T-helper 2 cell (primary cell): Measurements from ENCODE around the gene LRRTM2.
"Not testable (repeated sequence)": the region's sequence is repeated elsewhere in the genome, so short reads cannot be mapped to it uniquely, and the experiment has no call there.

Experiments used
- DNase-seq, 5 experiments: peaks; one replicate each; pipeline versions ENCODE4 v3.0.0 to v3.0.0-alpha.2; 2012 to 2022

The LRRTM2 gene

DNA sequence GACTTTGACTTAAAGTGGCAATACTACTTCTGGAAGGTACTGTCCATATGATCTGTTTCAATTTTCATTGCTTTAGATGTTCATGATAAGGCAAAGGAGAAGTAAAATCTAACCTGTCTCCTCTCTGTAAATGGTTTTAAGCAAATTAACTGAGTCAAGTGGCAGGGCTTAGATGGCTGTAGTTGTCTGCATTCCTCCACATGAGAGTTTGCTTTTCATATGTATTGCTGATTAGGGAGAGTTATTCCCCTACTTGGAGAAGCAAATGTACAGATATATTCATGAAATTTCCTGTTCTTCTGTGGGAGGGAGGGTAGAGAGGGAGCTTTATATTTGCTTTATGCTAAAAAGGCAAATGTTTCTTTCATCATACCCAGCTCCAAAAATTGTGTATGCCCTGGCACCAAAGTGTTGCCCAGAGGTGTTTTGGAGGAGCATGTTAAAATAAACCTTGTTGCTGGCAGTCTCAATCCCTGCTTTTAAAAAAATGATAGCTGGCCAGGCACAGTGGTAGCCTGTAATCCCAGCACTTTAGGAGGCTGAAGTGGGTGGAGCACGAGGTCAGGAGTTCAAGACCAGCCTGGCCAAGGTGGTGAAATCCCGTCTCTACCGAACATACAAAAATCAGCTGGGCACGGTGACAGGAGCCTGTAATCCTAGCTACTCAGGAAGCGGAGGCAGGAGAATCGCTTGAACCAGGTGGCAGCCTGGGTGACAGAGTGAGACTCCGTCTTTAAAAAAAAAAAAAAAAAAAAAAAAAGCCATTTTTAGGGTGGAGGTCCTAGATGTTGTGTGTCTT is 3.5 kb upstream of the LRRTM2 start:
- DNase-seq = no peak

DNA sequence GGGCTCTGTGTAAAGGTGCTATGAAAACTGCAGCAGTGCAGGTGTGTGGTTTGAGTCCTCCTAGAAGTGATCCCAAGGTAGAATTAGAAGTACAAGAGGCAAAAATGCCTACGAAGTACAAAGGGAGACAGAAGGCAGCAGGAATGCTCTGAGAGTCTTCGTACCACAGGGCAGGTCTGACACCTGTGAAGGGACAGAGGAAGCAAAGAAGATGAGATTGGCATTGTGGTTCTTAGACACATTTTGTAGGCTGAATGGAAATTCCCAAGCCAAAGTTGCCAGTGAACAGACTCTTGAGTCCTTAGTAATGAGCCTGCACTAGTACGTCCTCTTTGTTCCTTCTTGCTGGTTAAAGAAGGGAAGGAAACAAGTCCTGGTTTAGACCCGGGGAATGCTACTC is 1.7 kb upstream of the LRRTM2 start:
- no peak for DNase-seq

DNA sequence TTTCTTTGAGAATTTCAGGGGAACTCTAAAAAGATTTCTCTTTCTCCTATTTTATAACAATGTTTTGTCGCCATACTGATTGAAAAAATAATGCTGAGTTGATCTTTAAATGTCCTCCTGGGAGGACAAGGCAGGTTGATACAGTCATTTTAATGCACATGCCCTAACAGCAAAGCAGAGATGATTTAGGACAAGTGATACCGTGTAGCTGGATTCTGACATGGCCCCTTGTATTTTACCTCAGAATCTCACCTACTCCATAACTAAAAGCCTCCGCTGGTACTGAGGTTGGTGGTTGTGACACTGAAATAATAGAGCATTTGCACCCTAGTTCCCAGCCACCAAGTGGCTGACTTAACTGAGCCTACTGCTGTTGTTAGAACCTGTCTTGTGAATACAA is 811 bp upstream of the LRRTM2 start:
- DNase-seq = no peak

DNA sequence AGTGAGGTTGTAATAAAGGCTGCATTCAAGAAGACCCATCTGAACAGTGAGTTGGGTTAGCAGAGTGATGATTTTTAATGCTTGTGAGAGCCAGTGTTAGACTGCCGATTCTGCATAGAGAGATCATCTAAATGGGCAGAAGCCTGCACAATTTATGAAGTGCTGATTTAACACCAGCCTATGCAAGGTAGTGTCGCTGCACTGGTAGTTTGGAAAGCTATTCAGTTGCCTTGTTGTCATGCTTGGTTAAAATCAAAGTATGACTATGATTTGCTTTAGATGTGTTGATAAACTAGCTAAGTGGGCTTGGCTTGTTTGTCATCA is 379 bp upstream of the LRRTM2 start:
- DNase-seq = peak in 1 of 5 experiments; percentile 45

DNA sequence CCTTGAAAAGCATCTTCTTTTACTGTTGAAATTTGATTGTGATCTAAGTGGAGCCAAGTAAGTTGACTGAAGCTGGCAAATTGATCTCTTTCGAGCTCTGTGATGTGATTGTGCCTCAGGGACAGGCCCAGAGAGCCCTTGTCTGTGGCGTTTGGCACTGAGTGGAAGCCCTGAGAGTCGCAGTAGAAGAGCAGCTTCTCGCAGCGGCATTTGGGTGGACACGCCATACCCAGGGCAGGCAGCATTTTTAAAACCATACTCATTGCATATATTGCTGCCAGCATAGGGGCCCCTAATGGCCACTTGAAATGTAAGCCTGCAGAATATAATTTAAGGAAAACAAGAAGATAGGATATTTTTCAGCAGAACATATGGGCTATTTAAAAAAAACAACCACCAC is 894 bp downstream of the LRRTM2 start:
- DNase-seq = no peak

DNA sequence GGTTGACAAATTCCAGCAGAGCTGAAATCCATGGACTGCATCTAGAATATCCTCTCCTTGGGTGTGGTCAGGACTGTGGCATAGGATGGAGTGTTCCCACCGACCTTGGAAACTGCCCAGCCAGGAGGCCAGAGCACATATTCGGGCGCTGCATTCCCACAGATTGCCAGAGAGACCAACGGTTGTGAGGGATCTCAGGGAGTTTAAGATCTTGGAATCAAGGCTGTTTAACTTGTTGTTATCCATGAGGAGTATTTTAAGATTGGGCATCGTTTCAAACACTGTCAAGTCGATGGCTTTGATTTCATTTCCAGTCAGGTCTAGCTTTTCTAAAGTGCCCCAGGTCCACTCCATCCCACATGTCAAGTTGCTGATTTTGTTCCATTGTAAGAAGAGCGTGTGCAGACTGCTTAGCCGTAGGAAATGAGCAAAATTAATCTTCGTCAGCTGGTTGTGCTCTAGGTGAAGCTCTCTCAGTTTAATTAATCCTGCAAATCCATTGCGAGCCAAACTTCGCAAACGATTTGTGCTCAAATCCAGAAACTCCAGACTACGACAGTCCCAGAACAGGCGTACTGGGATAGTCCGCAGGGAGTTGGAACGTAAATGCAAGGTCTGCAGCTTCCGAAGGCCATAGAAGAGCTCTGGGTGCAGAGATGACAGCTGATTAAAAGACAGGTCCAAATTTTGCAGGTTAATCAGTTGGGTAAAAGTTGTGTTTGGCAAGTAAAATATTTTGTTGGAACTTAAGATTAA is 1.5 kb downstream of the LRRTM2 start:
- no peak for DNase-seq

DNA sequence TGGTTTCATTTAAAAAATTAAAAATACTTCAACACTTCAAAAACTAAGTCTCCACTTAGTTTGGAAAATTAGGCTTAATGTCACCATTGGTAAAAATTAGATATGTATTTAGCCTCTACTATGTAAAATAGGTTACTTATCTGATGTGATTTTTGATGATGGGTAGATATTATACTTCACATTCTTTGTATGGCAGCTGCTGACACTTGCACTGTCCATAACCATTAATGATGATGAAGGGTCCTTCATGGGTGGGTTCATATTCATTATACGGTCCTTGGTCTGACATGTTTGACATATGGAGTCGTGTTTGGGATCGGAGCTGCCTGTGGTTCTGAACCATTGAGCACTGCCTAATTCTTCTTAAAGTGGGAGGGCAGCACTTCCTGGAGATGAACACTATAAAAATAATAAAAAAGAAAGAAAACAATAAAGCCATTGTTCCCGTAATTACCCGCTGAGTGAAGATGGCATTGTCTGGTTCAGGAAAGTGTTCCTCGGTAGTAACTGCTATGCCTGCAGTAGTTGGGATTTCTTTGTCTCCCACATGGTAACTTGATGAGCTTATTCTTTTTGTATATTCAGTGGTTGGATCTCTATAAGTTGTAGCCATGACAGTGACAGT is 2.2 kb downstream of the LRRTM2 start:
- no peak for DNase-seq

DNA sequence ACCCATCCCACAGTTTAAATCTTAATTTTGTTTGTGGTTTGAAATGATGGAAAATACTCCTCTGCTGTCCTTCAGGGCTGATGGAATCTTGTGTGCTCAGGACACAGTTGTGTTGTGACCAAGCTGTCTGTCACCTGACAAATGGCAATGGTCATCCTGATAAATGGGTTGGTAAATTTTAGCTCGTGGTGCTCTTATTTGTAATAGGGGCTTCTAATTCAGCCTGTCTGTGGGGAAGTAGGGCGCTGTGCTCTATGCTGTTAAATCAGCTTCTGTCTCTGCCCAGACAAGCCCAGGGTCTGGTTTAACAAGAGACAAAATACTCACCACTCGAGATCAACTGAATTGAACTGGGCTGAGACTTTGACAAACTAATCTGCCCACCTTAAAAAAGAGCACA is 4.5 kb downstream of the LRRTM2 start:
- no peak for DNase-seq

DNA sequence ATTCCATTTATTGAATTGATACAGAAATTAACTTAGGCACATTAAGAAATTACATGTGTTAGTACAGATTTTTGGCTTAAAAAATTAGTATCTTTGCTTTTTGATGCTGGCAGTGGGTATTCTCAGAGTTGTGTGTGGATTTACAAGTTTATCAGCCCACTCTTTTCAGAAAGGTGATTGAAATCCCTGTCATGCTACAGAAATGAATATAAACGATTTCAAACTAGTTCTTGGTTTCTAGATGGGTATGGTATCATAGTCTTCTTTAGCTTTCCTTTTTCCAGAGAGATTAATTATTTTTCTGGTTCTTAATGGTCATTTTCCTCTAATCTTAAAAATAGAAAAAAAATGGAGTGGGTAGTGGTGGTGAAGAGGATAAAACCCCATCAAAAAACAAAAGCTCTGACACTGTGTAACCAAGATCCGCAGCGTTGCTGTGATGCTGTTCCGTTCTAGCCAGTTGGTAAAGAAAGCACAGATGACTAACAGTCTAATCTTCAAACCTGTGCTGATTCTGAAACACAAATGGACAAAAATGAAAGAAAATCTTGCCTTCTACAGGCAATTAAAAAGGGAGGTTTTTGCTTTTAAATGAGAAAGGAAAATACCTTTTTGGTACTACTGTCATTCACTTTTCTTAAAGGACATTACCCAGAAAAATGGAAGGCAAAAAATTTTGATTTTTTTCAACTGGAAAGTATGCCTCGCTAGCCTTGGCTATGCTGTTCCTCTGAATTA is 5.2 kb downstream of the LRRTM2 start:
- peak in 1 of 5 experiments; percentile 73 for DNase-seq

DNA sequence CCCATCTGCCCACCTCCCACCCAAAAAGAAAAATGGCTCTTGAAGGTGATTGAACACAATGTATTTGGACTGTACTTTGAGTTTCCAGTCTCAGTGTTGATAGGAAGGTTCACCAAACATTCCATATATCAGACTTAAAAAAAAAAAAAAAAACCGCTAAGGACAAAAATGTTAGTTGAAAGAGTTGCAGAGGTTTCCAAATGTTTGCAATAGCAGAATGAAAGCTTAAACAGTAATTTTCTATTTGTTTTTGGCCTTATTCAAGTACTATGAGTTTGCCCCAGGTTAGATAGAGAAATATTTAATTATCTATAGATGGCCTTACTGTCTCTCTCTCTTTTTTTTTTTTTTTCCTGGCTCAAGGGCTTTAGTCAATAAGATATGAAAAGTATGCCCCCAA is 6.1 kb downstream of the LRRTM2 start:
- no peak for DNase-seq

DNA sequence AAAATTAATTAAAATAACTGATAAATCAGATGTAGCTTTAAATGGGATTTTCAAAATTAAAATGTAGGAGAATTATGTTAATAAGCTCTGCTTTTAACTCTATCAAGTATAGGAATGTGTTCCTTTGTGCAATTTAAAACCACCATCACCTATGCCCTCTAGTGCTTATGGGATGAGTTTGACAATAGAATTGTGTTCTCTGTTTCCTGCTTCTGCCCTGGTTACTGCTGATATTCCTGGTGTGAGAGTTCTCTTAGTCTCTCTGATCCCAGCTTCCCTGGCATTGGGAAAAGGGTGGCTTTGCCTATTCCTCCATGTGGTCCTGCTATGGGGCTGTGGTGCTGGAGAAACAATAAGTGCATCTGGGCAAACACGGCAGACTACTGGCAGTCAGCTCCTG is 8.1 kb downstream of the LRRTM2 start:
- DNase-seq = no peak

DNA sequence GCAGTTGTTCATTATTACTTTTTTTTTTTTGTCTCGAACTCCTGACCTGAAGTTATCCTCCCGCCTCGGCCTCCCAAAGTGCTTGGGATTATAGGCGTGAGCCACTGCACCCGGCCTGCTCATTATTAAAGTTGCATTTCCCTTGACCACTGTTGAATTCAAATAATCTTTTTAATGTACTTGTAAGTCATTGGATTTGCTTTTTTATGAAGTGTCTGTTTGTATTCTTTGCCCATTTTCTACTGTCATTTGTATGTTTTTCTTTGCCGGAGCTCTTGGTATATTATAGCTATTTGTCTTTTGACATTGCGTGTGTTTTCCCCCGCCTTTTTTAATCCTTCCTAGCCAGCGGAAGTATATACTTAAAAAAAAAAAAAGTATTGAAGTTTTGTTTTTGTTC is 22.0 kb downstream of the LRRTM2 start:
- peak in 1 of 5 experiments; percentile 43 for DNase-seq

DNA sequence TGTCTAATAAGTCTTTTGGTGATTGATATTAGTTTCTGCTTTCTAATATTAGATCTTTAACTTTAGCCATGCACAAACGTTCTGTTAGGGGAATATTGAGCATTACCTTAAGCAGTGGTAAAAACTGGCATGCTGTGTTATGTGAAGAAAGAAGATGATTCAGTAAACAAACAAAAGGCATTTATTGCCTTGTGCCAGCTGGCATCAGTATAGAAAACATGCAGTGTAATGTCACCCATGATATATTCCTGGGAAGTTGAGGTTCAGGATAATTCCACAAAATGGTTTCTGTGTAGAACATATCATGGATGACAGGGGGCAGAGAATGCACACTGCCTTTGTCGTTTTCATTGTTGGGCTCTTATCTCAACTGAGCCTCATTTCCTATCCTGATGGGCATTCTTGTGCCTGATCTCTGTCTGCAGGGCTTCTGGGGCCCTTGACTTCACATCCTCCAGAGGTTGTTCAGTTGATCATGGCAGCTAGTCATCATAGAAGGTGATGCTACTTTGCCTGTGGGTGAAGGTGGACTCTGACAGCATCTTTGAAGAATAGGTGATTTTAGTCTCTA is 24.2 kb downstream of the LRRTM2 start:
- no peak for DNase-seq

DNA sequence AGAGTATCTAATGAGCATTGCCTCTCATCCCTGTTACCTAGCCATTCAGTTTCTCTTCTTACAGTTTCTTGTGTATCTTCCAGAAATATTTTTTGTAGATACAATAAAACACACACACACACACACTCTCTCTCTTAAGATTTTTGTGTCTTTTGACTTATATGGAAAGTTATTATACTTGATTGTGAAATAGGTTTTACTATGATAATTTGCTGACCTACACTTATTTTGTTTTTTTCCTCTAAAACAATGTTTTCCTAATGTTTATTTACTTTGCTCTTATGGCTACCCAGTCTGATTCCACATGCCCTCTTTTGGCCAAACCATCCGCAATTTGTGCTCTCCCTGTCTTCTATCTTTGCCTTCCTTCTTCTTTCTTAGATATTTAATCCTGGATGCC is 25.3 kb downstream of the LRRTM2 start:
- DNase-seq = no peak

DNA sequence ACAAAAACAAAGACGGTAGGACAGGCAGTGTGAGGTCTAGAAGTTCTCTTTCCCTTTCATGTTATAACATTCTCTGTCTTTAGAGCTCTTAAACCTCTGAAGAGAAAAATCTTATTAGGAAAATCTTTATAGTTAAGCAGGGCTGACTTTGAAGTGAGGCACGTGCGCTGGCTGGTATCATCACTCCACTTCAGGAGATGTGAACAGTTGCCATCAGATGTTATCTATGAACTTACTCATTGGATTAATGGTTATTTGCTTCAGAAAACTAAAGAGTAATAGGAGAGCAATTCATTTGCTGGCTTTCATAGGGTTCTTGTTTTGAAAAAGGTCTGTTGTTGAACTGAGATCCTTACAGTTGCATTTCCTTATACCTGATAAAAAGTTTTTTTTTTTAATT is 25.7 kb downstream of the LRRTM2 start:
- DNase-seq = no peak

DNA sequence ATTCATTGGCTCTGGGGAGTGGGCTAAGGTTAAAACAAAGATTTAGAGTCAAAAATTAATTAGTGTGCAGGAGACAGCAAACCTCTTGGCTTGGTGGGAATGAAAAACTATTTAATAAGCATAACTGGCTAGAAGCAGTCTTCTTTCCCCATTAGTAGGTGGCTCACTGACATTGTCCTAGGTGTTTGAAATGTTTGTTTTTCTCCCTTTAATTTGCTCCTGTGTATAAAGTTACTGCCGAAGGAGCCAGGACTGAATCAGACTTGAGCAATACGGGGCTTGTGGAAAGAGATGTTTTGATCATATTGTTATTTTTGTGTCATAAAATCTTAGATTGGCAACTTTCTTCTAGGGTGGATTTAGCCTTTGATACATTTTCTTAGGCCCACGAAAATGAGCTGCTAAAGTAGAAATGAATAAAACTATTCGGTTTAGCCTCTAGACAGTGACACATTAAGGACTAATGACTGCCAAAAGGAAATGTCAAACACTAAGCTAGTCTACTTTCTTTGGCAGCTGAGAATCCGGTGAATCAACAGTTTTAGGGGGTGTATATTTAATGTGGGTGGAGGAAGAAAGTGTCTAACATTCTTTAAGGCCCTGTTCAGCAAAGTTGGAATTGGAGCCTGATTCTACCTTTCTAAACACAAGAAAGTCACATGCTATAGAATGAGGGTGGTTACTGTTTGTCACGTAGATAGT is 30.2 kb downstream of the LRRTM2 start:
- no peak for DNase-seq

DNA sequence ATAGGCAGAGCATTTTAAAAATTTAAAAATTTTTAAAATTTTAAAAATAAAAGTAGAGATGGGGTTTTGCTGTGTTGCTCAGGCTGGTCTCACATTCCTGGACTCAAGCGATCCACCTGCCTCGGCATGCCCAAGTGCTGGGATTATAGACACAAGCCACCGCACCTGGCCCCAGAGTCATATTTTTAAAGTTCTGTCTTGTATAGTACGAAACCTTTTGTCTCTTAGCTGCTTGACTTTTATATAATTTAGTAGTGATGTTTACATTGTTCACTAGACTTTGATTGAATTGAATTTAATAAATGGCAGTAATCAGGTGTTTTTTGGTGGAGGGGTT is 31.0 kb downstream of the LRRTM2 start:
- no peak for DNase-seq

DNA sequence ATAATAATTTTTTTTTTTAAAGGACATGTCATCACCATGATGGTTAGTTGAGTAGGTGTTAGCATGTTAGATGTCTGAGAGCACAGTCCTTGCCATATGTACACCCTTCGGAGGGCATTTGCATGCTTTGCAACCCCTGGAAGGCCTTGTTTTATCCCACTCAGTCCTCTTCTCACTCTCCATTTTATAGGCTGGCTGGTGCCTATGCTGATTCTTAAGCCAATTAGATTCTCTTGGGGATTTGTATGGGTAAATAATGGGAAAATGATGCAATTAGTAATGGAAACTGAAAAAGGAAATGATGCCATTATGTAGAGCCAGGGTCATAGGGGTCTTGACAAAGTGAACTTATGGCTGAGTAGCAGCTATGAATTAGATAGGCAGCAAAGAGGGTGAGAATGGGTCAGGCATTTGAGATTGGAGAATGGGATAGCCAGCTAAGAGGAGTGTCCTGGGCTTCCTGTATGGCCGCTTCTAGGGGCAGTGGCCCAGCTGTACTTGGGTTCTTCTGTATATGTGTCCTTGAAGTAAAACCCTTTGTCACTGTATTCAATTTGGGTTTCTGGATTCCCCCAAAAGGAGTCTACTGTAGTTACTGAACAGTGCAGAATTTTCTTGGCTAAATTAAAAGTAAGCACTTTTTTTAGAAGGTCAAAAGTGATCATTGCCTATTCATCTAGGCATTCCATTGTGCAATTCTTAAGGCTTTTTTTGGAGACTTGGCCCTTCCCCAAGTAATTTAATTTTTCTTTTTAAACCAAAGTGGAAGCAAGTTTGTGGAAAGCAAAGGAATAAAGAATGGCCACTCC is 31.6 kb downstream of the LRRTM2 start:
- no peak for DNase-seq

DNA sequence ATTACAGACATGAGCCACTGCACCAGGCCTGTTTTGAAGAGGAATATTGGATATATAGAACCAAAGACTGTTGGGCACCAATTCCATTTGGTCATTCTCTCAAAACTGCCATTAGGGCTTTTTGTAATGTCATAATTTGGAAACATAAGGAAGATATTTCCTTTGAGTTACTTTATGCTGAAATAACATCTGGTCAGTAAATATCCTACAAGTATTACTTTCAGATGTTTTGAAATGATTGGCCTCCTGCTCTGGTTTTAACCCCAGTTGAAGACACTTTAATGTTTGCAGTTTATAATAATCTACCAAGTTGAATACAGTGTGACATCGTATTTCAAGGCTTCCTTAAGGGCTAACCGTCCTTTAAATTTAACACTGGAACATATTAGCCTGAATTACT is 33.6 kb downstream of the LRRTM2 start:
- no peak for DNase-seq

DNA sequence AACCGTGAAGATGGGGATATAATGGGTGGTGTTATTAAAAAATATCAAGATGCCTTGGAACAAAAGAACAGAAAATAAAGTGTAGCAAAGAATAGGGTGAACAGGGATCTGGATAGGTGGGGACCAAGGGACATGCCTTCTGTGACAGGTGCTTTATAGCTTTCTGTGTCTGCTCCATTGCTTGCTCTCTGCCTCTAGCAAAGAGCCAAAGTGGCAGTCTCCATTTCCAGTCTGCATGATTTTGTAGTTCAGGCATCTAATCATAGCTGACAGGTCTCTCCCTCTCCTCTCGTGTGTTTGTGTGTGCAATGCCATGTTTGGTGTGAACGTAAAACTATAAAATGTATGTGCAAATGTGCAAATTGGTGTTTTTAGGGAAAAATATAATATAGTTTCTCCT is 35.0 kb downstream of the LRRTM2 start:
- DNase-seq = no peak

DNA sequence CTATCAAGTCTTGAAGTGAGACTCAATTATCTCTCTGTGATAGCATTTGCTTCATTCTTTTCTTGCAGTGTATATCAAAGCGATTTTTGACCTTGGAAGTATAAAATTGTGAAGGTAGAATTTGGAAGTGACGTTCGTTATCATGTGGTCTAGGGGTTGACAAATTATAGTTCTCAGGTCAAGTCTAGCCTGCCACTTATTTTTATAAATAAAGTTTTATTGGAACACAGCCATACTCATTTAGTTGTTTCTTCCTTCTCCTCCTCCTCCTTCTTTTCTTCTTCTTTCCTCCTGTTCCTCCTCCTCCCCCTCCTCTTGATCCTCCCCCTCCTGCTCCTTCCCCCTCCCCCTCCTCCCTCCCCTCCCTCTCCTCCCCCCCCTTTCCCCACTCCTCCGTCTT is 38.0 kb downstream of the LRRTM2 start:
- no peak for DNase-seq

DNA sequence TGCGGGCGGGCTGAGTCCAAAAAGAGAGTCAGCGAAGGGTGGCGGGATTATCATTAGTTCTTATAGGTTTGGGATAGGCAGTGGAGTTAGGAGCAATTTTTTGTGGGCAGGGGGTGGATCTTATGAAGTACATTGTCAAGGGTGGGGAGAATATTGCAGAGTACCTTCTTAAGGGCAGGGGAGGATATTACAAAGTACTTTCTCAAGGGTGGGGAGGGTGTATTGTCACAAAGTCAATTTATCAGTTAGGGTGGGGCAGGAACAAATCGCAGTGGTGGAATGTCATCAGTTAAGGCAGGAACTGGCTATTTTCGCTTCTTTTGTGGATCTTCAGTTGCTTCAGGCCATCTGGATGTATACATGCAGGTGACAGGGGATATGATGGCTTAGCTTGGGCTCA is 40.3 kb downstream of the LRRTM2 start:
- not testable (repeated sequence) for DNase-seq
